GM20000 (cell line): ENCODE measurements around the gene PHF1.
A peak's percentile ranks its signal among the peaks of the same experiment; 100 is the strongest.

Experiments
- DNase-seq: peaks from one replicate; pipeline ENCODE4 v3.0.0; 2012; ENCODE audit warnings: low spot score
- CTCF ChIP-seq: IDR thresholded peaks from 2 replicates; pipeline ENCODE4 v1.5.1; 2012; ENCODE audit warnings: mild to moderate bottlenecking, control low read depth; ENCODE audit errors: extremely low read depth, missing control alignments

Gene PHF1

GRCh38 chr6:33412140-33413009, 1.6 kb downstream of the PHF1 start:
- no peak for DNase-seq
- TF ChIP-seq CTCF, result no peak

- DNase-seq, result no peak
- no peak for TF ChIP-seq CTCF
Measured at GRCh38 chr6:33413241-33414120, 2.7 kb downstream of the PHF1 start.

- no peak for DNase-seq
- peak; percentile 27 for TF ChIP-seq CTCF
Measured at GRCh38 chr6:33414592-33415271, 3.9 kb downstream of the PHF1 start.

- DNase-seq, result no peak
- TF ChIP-seq CTCF, result no peak
Measured at GRCh38 chr6:33415831-33416230, 5.0 kb downstream of the PHF1 start.

- TF ChIP-seq CTCF, result no peak
- no peak for DNase-seq
Measured at GRCh38 chr6:33416386-33417127, 5.7 kb downstream of the PHF1 start.

- DNase-seq, result no peak
- TF ChIP-seq CTCF, result no peak
Measured at GRCh38 chr6:33417128-33417902, 6.5 kb downstream of the PHF1 start.
